ENCODE results near the gene SLC38A3. TPM values are rescaled to one million over a fixed set of nuclear protein-coding genes. Genes with fewer than 3 reads are reported as not detected.

Gene SLC38A3
- total and polyA plus RNA-seq, 2 donors (not counting 3 experiments of a cell fraction or from before 2014, with no cell fraction given) = 0.60 to 1.1 TPM

GRCh38 chr3:50171540-50172301 lies 33.4 kb upstream of the SLC38A3 start:
- Histone ChIP-seq H3K4me2 (ENCODE audit: insufficient read depth, low read length) (no peak overlapping the region), H3K9me1 (replicated peaks; ENCODE audit: control insufficient read depth, extremely low read depth, insufficient read depth, low read length) (no peaks in the 10 kb centered on the region), H3K79me2 (ENCODE audit: control insufficient read depth, insufficient read depth, low read length) (peaks cover 51% of the 10 kb centered on the region), H3K27me3 (ENCODE audit: control insufficient read depth in 2 of 2, insufficient read depth in 2 of 2, low read length in 2 of 2) (no peaks in the 10 kb centered on the region), H3K9ac (replicated peaks; ENCODE audit: extremely low read depth, insufficient read depth, low read length) (peak overlapping the region; percentile 72), H3K27ac (ENCODE audit: insufficient read depth, low read depth, low read length) (peak overlapping the region; percentile 99), H3K36me3 (ENCODE audit: control insufficient read depth in 2 of 2, extremely low read depth in 1 of 2, insufficient read depth in 2 of 2, low read length in 2 of 2) (peaks cover 1 to 26% of the 10 kb centered on the region in 2 experiments), H2AFZ (ENCODE audit: low read depth, low read length) (no peak overlapping the region), H4K20me1 (replicated peaks; ENCODE audit: control insufficient read depth, extremely low read depth, insufficient read depth, low read length) (no peaks in the 10 kb centered on the region), H3K4me3 (replicated peaks in 1 of 3; ENCODE audit: insufficient read depth in 1 of 3, low read depth in 1 of 3, low read length in 3 of 3) (no peak overlapping the region), H3K9me3 (replicated peaks; ENCODE audit: control insufficient read depth, insufficient read depth, low read length) (no peaks in the 10 kb centered on the region), H3K4me1 (ENCODE audit: control insufficient read depth, extremely low read depth, insufficient read depth, low read length) (peaks cover 48% of the 10 kb centered on the region)
- FAIRE-seq (no peak), DNase-seq (ENCODE audit: low read depth, low spot score) (no peak)
- dilution Hi-C loops (cut with MboI; ENCODE audit: extremely low pct_ligation_motif_present, low sequenced_read_pairs) = no loop called here
- intact Hi-C loops (cut with micrococcal nuclease) = loop anchor here (2.0 kb wide), 1 partner anchor 17 kb away; no protein-coding TSS in a partner anchor
- no TSS peak for BruUV-seq (replicated peaks)
- ChIA-PET CTCF (interaction anchor here (0.7 to 1.2 kb wide), 3 partner anchors 8 to 19 kb away, joined by 3 read pairs; no protein-coding TSS in a partner anchor), POLR2A (no interaction called here)
- TF ChIP-seq MYC (IDR thresholded peaks at IDR 0.05; ENCODE audit: low read depth, low read length) (no peak), FOS (IDR thresholded peaks at IDR 0.05; ENCODE audit: borderline replicate concordance, insufficient read depth, low read length) (no peak), POLR2AphosphoS5 (IDR thresholded peaks at IDR 0.05; ENCODE audit: insufficient read depth, low read depth, low read length) (no peak), GATA2 (IDR thresholded peaks at IDR 0.05; ENCODE audit: insufficient read depth, insufficient read length, low read depth, low read length) (no peak), JUN (IDR thresholded peaks at IDR 0.05; ENCODE audit: borderline replicate concordance, insufficient read depth, insufficient read length, low read depth) (no peak), CTCF (IDR thresholded peaks at IDR 0.05; ENCODE audit: extremely low read depth in 1 of 2, insufficient read depth in 1 of 2, low read depth in 1 of 2, low read length in 2 of 2) (no peak), MAX (IDR thresholded peaks at IDR 0.05; ENCODE audit: insufficient read depth, insufficient read length) (no peak), POLR2A (IDR thresholded peaks at IDR 0.05; ENCODE audit: low read depth, low read length) (no peak), EZH2 (IDR thresholded peaks at IDR 0.05; ENCODE audit: borderline replicate concordance, low read depth, low read length, severe bottlenecking) (no peak)
